ENCODE results near the gene ASB15.

GRCh38 chr7:123622660-123623386, 21.2 kb downstream of the ASB15 start:
- no peak for TF ChIP-seq EGR1 (IDR thresholded peaks at IDR 0.05)
- TF ChIP-seq REST (IDR thresholded peaks at IDR 0.05; ENCODE audit: low read depth): no peak
- no peak for TF ChIP-seq CEBPB (IDR thresholded peaks at IDR 0.05)
- no peak for TF ChIP-seq ZBTB7A (IDR thresholded peaks at IDR 0.05; ENCODE audit: low read depth)
- no peak for TF ChIP-seq RAD21 (IDR thresholded peaks at IDR 0.05; ENCODE audit: low read depth)
- TF ChIP-seq TAF1 (IDR thresholded peaks at IDR 0.05; ENCODE audit: low read depth): no peak

All from Ishikawa (cell line).